GM18511 (cell line): ENCODE results near the gene TMC6.
"Not testable (repeated sequence)": the region's sequence is repeated elsewhere in the genome, so short reads cannot be mapped to it uniquely, and the experiment has no call there.

Experiments used
- ATAC-seq: cut with Tn5 transposase; IDR thresholded peaks from one replicate; pipeline ENCODE4 v1.9.1; 2021; ENCODE audit warnings: mild to moderate bottlenecking, moderate library complexity; ENCODE audit not compliant: unreplicated experiment

The TMC6 gene

GRCh38 chr17:78154903-78155811 is 26.6 kb upstream of the TMC6 start:
- no peak for ATAC-seq

GRCh38 chr17:78151514-78152008 is 23.0 kb upstream of the TMC6 start:
- ATAC-seq, result no peak

GRCh38 chr17:78148286-78149016 is 19.9 kb upstream of the TMC6 start:
- no peak for ATAC-seq

GRCh38 chr17:78147315-78147998 is 18.9 kb upstream of the TMC6 start:
- ATAC-seq, result peak; percentile 57

- no peak for ATAC-seq
These were observed 18.3 kb upstream of the TMC6 start for GRCh38 chr17:78146881-78147280.

- ATAC-seq, result no peak
These were observed 17.9 kb upstream of the TMC6 start for GRCh38 chr17:78146471-78146869.

GRCh38 chr17:78144736-78145641 is 16.4 kb upstream of the TMC6 start:
- ATAC-seq, result no peak

GRCh38 chr17:78144147-78144719 is 15.7 kb upstream of the TMC6 start:
- no peak for ATAC-seq

- ATAC-seq, result no peak
These were observed 14.9 kb upstream of the TMC6 start for GRCh38 chr17:78143214-78144146.

GRCh38 chr17:78142119-78142861 is 13.7 kb upstream of the TMC6 start:
- no peak for ATAC-seq

- no peak for ATAC-seq
These were observed 13.0 kb upstream of the TMC6 start for GRCh38 chr17:78141437-78142118.

GRCh38 chr17:78140169-78141051 is 11.9 kb upstream of the TMC6 start:
- peak; percentile 78 for ATAC-seq

- ATAC-seq, result not testable (repeated sequence)
These were observed 11.3 kb upstream of the TMC6 start for GRCh38 chr17:78139861-78140168.

GRCh38 chr17:78138204-78139060 is 9.9 kb upstream of the TMC6 start:
- no peak for ATAC-seq

- no peak for ATAC-seq
These were observed 9.0 kb upstream of the TMC6 start for GRCh38 chr17:78137392-78138203.
